ENCODE data around the gene IRAK3.
A peak's percentile ranks its signal among the peaks of the same experiment; 100 is the strongest.

IRAK3 gene

GRCh38 chr12:66144791-66145754 lies 43.9 kb upstream of the IRAK3 start:
- peak overlapping the region; percentile 14 for H3K27ac ChIP-seq
- TF ChIP-seq ZFX (IDR thresholded peaks at IDR 0.05; ENCODE audit: borderline replicate concordance) (no peak), CTCF (IDR thresholded peaks at IDR 0.05) (peak; percentile 89)

GRCh38 chr12:66149702-66150398 lies 39.2 kb upstream of the IRAK3 start:
- H3K27ac ChIP-seq, result no peak overlapping the region
- no peak for TF ChIP-seq CTCF (IDR thresholded peaks at IDR 0.05)
- no peak for TF ChIP-seq ZFX (IDR thresholded peaks at IDR 0.05; ENCODE audit: borderline replicate concordance)

- H3K27ac ChIP-seq, result no peak overlapping the region
- TF ChIP-seq ZFX (IDR thresholded peaks at IDR 0.05; ENCODE audit: borderline replicate concordance) (no peak), CTCF (IDR thresholded peaks at IDR 0.05) (no peak)
These were observed 36.3 kb upstream of the IRAK3 start for GRCh38 chr12:66152732-66153131.

GRCh38 chr12:66154776-66155175 lies 34.2 kb upstream of the IRAK3 start:
- H3K27ac ChIP-seq, result no peak overlapping the region
- TF ChIP-seq CTCF (IDR thresholded peaks at IDR 0.05), result no peak
- TF ChIP-seq ZFX (IDR thresholded peaks at IDR 0.05; ENCODE audit: borderline replicate concordance), result no peak

- no peak overlapping the region for H3K27ac ChIP-seq
- TF ChIP-seq CTCF (IDR thresholded peaks at IDR 0.05), result no peak
- TF ChIP-seq ZFX (IDR thresholded peaks at IDR 0.05; ENCODE audit: borderline replicate concordance), result no peak
These were observed 32.4 kb upstream of the IRAK3 start for GRCh38 chr12:66156654-66157053.

DNA sequence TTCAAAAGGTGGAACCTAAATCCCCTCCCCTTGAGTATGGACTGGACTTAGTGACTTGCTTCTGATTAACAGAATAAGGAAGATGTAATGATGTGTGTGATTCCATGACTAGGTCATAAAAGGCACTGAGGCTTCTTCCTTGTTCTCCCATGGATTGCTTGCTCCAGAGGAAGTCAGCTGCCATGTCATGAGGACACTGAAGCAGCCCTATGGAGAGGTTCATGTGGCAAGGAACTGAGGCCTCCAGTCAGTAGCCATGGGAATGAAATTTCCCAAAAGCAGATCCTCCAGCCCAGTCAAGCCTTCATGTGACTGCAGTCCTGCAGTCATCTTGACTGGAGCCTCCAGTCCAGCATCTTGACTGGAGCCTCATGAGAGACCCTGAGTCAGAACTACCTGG lies 29.9 kb upstream of the IRAK3 start:
- H3K27ac ChIP-seq, result no peak overlapping the region
- no peak for TF ChIP-seq ZFX (IDR thresholded peaks at IDR 0.05; ENCODE audit: borderline replicate concordance)
- no peak for TF ChIP-seq CTCF (IDR thresholded peaks at IDR 0.05)

DNA sequence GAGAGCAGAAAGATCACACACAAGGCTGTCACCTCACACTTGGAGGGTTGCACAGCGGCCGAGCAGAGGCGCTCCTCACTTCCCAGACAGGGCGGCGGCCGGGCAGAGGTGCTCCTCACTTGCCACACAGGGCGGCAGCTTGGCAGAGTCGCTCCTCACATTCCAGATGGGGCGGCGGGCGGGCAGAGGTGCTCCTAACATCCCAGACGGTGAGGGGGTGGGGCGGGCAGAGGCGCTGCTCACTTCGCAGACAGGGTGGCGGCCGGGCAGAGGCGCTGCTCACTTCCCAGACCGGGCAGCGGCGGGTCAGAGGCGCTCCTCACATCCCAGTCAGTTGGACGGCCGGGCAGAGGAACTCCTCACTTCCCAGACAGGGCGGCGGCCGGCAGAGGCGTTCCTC lies 28.3 kb upstream of the IRAK3 start:
- H3K27ac ChIP-seq, result no peak overlapping the region
- TF ChIP-seq CTCF (IDR thresholded peaks at IDR 0.05), result no peak
- no peak for TF ChIP-seq ZFX (IDR thresholded peaks at IDR 0.05; ENCODE audit: borderline replicate concordance)

All from 22Rv1 (cell line).